ENCODE results near the gene USP7.

USP7 gene

DNA sequence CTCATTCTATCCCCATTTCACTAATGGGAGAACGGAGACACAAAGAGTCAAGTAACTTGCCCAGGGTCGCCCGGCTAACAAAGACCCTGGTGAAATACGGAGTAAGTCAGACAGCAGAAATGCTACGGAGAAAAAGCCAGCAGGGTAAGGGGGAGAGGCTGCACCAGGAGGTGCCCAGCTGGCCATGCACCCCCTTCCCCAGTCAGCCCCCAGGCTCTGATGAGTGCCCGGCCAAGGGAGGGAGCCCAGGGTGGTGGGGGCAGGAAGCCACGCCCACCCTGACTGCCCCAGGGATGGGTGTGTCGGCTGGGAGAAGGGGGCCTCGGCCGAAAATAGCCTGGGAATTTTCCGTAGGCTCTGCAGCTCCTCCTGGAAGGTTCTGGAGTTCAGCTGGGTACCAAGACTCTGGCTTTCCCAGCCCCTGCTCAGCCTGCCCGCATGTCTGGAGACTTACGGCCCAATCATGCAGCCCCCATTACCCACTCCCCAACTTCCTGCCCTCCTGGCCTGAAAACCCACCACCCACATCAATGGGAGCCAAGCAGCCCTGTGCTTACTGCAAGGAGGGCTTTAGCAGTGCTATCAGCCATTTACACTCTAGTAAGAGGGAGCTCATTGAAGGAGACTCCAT, 99.1 kb downstream of the USP7 start:
- peaks cover 59% of the 10 kb centered on the region for H3K4me1 Mint-ChIP-seq
- H3K4me3 Mint-ChIP-seq = peak overlapping the region; percentile 62 to 99 (median 80)
- no peaks in the 10 kb centered on the region for H3K36me3 Mint-ChIP-seq (ENCODE audit: low read depth)
- H3K27ac Mint-ChIP-seq = peak overlapping the region; percentile 94 to 96 (median 94)
- H3K27me3 Mint-ChIP-seq (ENCODE audit: low read depth) = no peaks in the 10 kb centered on the region
- no peaks in the 10 kb centered on the region for H3K9me3 Mint-ChIP-seq
- TF ChIP-seq, protein P1, sequence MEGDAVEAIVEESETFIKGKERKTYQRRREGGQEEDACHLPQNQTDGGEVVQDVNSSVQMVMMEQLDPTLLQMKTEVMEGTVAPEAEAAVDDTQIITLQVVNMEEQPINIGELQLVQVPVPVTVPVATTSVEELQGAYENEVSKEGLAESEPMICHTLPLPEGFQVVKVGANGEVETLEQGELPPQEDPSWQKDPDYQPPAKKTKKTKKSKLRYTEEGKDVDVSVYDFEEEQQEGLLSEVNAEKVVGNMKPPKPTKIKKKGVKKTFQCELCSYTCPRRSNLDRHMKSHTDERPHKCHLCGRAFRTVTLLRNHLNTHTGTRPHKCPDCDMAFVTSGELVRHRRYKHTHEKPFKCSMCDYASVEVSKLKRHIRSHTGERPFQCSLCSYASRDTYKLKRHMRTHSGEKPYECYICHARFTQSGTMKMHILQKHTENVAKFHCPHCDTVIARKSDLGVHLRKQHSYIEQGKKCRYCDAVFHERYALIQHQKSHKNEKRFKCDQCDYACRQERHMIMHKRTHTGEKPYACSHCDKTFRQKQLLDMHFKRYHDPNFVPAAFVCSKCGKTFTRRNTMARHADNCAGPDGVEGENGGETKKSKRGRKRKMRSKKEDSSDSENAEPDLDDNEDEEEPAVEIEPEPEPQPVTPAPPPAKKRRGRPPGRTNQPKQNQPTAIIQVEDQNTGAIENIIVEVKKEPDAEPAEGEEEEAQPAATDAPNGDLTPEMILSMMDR (IDR thresholded peaks at IDR 0.05; ENCODE audit: unreplicated experiment in 3 of 3) = no peak

DNA sequence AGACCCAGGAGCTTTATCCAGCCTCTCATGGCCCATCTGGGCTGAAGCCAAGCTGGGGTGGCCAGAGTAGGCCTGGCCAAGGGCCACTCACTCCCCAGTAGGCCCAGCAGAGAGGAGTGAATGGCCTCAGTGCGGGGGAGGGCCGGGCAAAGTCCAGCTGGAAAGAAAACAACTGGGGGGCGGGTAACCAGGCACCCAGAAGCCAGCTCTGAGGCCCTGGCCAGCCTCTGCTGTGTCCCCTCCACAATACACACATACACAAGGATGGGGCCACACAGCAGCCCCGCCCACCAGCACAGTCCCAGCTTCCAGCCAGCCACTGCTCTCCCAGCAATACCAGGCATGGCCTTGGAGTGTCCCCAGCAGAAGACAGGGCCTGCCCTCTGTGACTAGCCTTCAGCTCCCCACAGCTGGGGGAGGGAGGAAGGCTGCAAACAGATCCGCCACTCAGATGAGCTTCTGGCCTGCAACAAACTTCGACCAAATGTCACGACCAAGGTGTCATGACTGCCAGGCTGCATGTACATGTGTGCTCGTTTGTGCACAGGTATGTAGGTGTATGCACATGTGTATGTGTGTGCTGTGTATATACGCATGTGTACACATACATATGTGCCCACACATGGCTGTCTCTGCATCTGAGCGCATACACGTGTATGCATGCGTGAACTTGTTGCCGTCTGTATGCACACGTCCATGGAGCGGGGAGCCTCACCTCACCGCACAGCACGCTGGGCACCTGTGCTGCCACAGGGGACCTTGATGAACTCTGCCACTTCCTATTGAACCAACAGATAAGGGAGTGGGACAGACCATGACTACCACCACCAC, 99.9 kb downstream of the USP7 start:
- TF ChIP-seq, protein P1 (IDR thresholded peaks at IDR 0.05; ENCODE audit: unreplicated experiment in 3 of 3) = no peak
- Mint-ChIP-seq H3K36me3 (ENCODE audit: low read depth) (peaks cover 5% of the 10 kb centered on the region), H3K4me3 (peak overlapping the region; percentile 62 to 82 (median 80)), H3K4me1 (peaks cover 54% of the 10 kb centered on the region), H3K27me3 (ENCODE audit: low read depth) (no peaks in the 10 kb centered on the region), H3K27ac (peak overlapping the region; percentile 91 to 96 (median 94)), H3K9me3 (no peaks in the 10 kb centered on the region)

DNA sequence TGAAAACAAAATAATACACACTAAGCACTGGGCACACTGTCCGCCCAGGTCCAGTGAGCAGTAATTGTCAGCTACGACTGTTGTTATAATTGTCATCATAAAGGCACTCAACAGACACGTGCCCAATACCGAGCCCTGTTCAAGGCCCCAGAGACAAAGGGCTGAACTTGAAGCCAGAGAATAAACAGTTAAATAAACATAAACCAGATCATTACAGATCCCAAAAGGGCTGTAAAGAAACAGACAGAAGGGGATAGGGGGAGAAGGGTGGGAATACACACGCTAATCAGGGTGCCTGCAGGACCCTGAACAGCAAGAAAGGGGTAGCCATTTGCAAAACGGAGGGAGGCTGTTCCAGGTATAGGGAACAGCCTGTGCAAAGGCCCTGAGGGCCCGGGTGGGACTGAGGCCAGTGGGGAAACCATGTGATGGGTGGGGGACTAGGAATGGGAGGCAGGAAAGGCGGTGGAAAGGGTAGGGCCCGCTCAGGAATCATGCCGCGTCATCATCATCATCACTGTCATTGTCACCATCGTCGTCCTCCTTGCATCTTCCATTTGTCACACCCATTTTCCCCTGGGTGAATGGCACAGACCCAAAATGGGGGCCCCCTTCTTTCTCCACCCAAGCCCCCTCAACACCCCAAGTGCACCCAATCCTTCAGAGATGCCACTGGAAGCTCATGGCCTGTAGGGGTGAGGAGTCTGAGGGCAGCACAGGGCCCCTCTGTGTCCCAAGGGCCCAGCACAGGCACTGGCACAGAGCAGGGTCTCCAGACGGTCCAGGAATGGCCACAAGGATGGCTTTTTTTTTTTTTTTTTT, 101.2 kb downstream of the USP7 start:
- peak overlapping the region; percentile 17 to 94 (median 45) for H3K27ac Mint-ChIP-seq
- peaks cover 15% of the 10 kb centered on the region for H3K36me3 Mint-ChIP-seq (ENCODE audit: low read depth)
- TF ChIP-seq, protein P1 (IDR thresholded peaks at IDR 0.05; ENCODE audit: unreplicated experiment in 3 of 3) = no peak
- no peaks in the 10 kb centered on the region for H3K9me3 Mint-ChIP-seq
- no peak overlapping the region for H3K4me3 Mint-ChIP-seq
- H3K27me3 Mint-ChIP-seq (ENCODE audit: low read depth) = no peaks in the 10 kb centered on the region
- peaks cover 48% of the 10 kb centered on the region for H3K4me1 Mint-ChIP-seq

DNA sequence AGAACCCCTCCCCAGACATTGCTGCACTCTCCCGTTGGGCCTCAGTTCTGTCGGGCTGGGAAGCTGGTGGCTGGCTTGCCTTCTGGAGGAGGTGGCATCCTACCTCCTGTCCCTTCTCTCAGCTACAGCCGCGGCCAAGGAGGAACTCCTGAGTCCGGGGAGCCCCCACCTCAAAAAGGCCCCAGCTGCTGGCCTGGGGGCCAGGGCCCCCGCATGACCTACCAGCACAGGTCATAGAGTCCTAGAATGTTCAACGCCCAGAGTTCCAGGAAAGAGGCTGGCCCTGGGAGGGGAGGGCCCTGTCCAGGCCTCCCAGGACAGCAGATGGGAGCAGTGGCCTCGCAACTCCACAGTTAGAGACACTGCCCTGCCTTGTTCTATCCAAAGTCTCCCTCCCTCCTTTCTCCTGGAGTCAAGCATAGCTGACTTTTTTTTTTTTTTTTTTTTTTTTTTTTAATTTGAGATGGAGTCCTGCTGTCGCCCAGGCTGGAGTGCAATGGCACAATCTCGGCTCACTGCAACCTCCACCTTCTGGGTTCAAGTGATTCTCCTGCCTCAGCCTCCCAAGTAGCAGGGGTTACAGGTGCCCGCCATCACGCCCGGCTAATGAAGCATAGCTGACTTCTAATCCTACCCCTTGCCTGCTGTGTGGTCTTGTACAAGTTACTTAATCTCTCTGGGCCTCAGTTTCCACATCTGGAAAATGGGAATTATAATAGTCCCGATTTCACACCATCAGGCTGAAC, 102.0 kb downstream of the USP7 start:
- peaks cover 19% of the 10 kb centered on the region for H3K36me3 Mint-ChIP-seq (ENCODE audit: low read depth)
- TF ChIP-seq, protein P1 (IDR thresholded peaks at IDR 0.05; ENCODE audit: unreplicated experiment in 3 of 3) = no peak
- H3K27ac Mint-ChIP-seq = peak overlapping the region; percentile 45 to 56 (median 53)
- H3K4me3 Mint-ChIP-seq = no peak overlapping the region
- peaks cover 43% of the 10 kb centered on the region for H3K4me1 Mint-ChIP-seq
- H3K27me3 Mint-ChIP-seq (ENCODE audit: low read depth) = no peaks in the 10 kb centered on the region
- no peaks in the 10 kb centered on the region for H3K9me3 Mint-ChIP-seq
